KMS-11 (cell line): ENCODE results near the gene PRSS53.

Source experiments
- H2AFZ ChIP-seq: fragments of 200-600 bp; sonication (generic); 2 replicates; pipeline ENCODE4 v1.6.1; 2016; ENCODE audit warnings: antibody characterized with exemption, mixed run types, low read depth
- H3K27ac ChIP-seq: fragments of 200-600 bp; sonication (generic); 2 replicates; pipeline ENCODE4 v1.6.1; 2016; ENCODE audit warnings: mild to moderate bottlenecking, mixed run types
- H3K27me3 ChIP-seq: fragments of 200-600 bp; sonication (generic); 2 replicates; pipeline ENCODE4 v1.6.1; 2017; ENCODE audit warnings: mild to moderate bottlenecking, low read depth, mixed run types, moderate library complexity; ENCODE audit not compliant: insufficient read depth
- H3K36me3 ChIP-seq: fragments of 200-600 bp; sonication (generic); 2 replicates; pipeline ENCODE4 v1.6.1; 2017; ENCODE audit warnings: mild to moderate bottlenecking, mixed run types; ENCODE audit not compliant: insufficient read depth
- H3K4me1 ChIP-seq: fragments of 200-600 bp; sonication (generic); 2 replicates; pipeline ENCODE4 v1.6.1; 2016; ENCODE audit warnings: mild to moderate bottlenecking, low read depth, mixed run types; ENCODE audit not compliant: poor library complexity, severe bottlenecking
- H3K4me2 ChIP-seq: fragments of 200-600 bp; sonication (generic); 2 replicates; pipeline ENCODE4 v1.7.0; 2016; ENCODE audit warnings: mild to moderate bottlenecking, mixed run types
- H3K4me3 ChIP-seq: fragments of 200-600 bp; sonication (generic); IDR thresholded peaks from 2 replicates; pipeline ENCODE4 v1.6.1; 2017; ENCODE audit warnings: low read depth, low read length, mixed read lengths; ENCODE audit not compliant: insufficient read depth
- H3K79me2 ChIP-seq: fragments of 200-600 bp; sonication (generic); 2 replicates; pipeline ENCODE4 v1.6.1; 2016; ENCODE audit warnings: low read depth, mixed run types; ENCODE audit not compliant: insufficient read depth
- H3K9ac ChIP-seq: fragments of 200-600 bp; sonication (generic); 2 replicates; pipeline ENCODE4 v1.6.1; 2016; ENCODE audit warnings: mild to moderate bottlenecking, mixed run types
- H4K20me1 ChIP-seq: fragments of 200-600 bp; sonication (generic); 2 replicates; pipeline ENCODE4 v1.6.1; 2016; ENCODE audit warnings: mild to moderate bottlenecking, mixed run types; ENCODE audit not compliant: insufficient read depth
- CTCF ChIP-seq: fragments of 200-600 bp; sonication (generic); conservative IDR thresholded peaks from 2 replicates; pipeline ENCODE4 v1.6.1; 2017; ENCODE audit warnings: low read depth, mild to moderate bottlenecking, antibody characterized with exemption, low read length, moderate library complexity, mixed read lengths

Gene PRSS53

DNA sequence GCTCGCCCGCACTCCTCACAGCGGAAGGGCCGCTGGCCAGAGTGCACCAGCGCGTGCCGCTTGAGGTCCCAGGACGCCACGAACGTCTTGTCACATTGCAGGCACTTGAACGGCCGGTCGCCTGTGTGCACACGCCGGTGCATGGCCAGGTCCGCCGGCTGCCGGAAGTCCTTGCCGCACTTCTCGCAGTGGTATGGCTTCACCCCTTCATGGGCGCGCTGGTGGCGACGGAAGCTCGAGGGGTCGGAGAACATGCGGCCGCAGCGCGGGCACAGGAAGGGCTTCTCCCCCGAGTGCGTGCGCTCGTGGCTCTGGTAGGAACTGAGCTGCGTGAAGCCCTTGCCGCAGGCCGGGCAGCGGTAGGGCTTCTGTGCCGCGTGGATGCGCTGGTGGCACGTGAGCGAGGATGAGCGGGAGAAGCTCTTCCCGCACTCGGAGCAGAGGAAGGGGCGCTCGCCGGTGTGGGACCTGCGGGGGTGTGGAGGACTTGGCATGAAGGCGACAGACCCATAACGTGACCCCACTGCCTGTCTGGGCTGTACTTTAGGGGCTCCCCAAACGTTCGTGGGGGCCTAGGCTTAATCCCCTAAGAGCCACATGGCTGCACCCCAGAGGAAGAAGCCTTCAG is 26.8 kb downstream of the PRSS53 start:
- no peak overlapping the region for H3K27ac ChIP-seq
- H3K27me3 ChIP-seq, result no peaks in the 10 kb centered on the region
- 0 out of 2 replicates have a peak, but pooled peaks cover 8% of the 10 kb centered on the region for H4K20me1 ChIP-seq
- no peak overlapping the region for H2AFZ ChIP-seq
- H3K9ac ChIP-seq, result no peak overlapping the region
- no peak for TF ChIP-seq CTCF
- no peak overlapping the region for H3K4me3 ChIP-seq
- no peaks in the 10 kb centered on the region for H3K36me3 ChIP-seq
- H3K79me2 ChIP-seq, result peaks cover 11% of the 10 kb centered on the region; the same call in 1 of the 2 replicates
- H3K4me1 ChIP-seq, result no peaks in the 10 kb centered on the region
- no peak overlapping the region for H3K4me2 ChIP-seq

GRCh38 chr16:31061126-31061812 is 27.5 kb downstream of the PRSS53 start:
- Histone ChIP-seq H3K4me2 (no peak overlapping the region), H3K79me2 (peaks cover 5% of the 10 kb centered on the region; the same call in 1 of the 2 replicates), H3K27ac (no peak overlapping the region), H3K4me1 (no peaks in the 10 kb centered on the region), H2AFZ (no peak overlapping the region), H4K20me1 (0 out of 2 replicates have a peak, but pooled peaks cover under 1% of the 10 kb centered on the region), H3K4me3 (no peak overlapping the region), H3K27me3 (no peaks in the 10 kb centered on the region), H3K9ac (no peak overlapping the region), H3K36me3 (no peaks in the 10 kb centered on the region)
- TF ChIP-seq CTCF, result no peak

- H3K4me3 ChIP-seq, result no peak overlapping the region
- no peak overlapping the region for H3K27ac ChIP-seq
- peaks cover 8% of the 10 kb centered on the region for H3K4me1 ChIP-seq
- H3K27me3 ChIP-seq, result no peaks in the 10 kb centered on the region
- no peak for TF ChIP-seq CTCF
- H2AFZ ChIP-seq, result no peak overlapping the region
- no peaks in the 10 kb centered on the region for H3K79me2 ChIP-seq
- no peaks in the 10 kb centered on the region for H4K20me1 ChIP-seq
- H3K4me2 ChIP-seq, result no peak overlapping the region
- no peak overlapping the region for H3K9ac ChIP-seq
- no peaks in the 10 kb centered on the region for H3K36me3 ChIP-seq
Observed at GRCh38 chr16:31055613-31056012, 33.1 kb downstream of the PRSS53 start.

DNA sequence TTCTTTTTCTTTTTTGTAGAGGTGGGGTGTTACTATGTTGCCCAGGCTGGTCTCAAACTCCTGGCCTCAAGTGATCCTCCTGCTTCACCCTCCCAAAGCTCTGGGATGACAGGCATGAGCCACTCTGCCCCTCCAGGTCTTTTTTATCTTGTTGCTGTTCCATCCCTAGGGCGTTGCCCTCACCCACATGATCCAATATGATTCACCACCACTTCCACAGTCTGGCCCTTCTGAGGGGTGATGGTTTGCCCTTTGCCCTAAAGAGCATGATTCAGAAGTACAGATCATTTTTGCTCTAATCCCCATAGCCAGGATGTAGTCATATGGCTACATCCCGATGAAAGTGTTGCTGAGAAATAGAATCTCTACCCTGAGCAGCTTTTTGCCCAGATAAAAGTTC is 36.6 kb downstream of the PRSS53 start:
- Histone ChIP-seq H3K27ac (no peak overlapping the region), H3K36me3 (no peaks in the 10 kb centered on the region), H3K4me1 (peaks cover 8% of the 10 kb centered on the region), H3K79me2 (no peaks in the 10 kb centered on the region), H3K4me2 (no peak overlapping the region), H2AFZ (no peak overlapping the region), H3K27me3 (no peaks in the 10 kb centered on the region), H3K4me3 (no peak overlapping the region), H3K9ac (no peak overlapping the region), H4K20me1 (no peaks in the 10 kb centered on the region)
- no peak for TF ChIP-seq CTCF
